NCI-H524 treated with DMSO at 0.1 percent for 48 hours (cell line): ENCODE data around the gene CIAPIN1.

Experiments
- DNase-seq: peaks from one replicate; lab custom pipeline; 2025; lab: John Stamatoyannopoulos, UW

Gene CIAPIN1

GRCh38 chr16:57476546-57477410 lies 29.6 kb upstream of the CIAPIN1 start:
- DNase-seq, result no peak

GRCh38 chr16:57475711-57476339 lies 28.6 kb upstream of the CIAPIN1 start:
- DNase-seq, result no peak

GRCh38 chr16:57474671-57475661 lies 27.8 kb upstream of the CIAPIN1 start:
- no peak for DNase-seq

- no peak for DNase-seq
Measured at GRCh38 chr16:57473906-57474305, 26.7 kb upstream of the CIAPIN1 start.

- DNase-seq, result no peak
Measured at GRCh38 chr16:57473176-57473840, 26.1 kb upstream of the CIAPIN1 start.

GRCh38 chr16:57472665-57473060 lies 25.5 kb upstream of the CIAPIN1 start:
- DNase-seq, result no peak

- no peak for DNase-seq
Measured at GRCh38 chr16:57471852-57472664, 24.9 kb upstream of the CIAPIN1 start.

- DNase-seq, result no peak
Measured at GRCh38 chr16:57471209-57471608, 24.0 kb upstream of the CIAPIN1 start.

GRCh38 chr16:57470711-57471110 lies 23.5 kb upstream of the CIAPIN1 start:
- DNase-seq, result no peak

GRCh38 chr16:57469917-57470470 lies 22.8 kb upstream of the CIAPIN1 start:
- DNase-seq, result no peak

GRCh38 chr16:57469046-57469445 lies 21.9 kb upstream of the CIAPIN1 start:
- no peak for DNase-seq

- no peak for DNase-seq
Measured at GRCh38 chr16:57468346-57468745, 21.2 kb upstream of the CIAPIN1 start.

GRCh38 chr16:57464523-57464922 lies 17.3 kb upstream of the CIAPIN1 start:
- no peak for DNase-seq

GRCh38 chr16:57462978-57463362 lies 15.8 kb upstream of the CIAPIN1 start:
- no peak for DNase-seq

GRCh38 chr16:57462209-57462977 lies 15.2 kb upstream of the CIAPIN1 start, which contains the start of gene POLR2C:
Gene POLR2C (plus strand): TSS chr16:57462679. CDS start chr16:57462725, 46 bp downstream.
- DNase-seq, result no peak

GRCh38 chr16:57452021-57452420 lies 4.8 kb upstream of the CIAPIN1 start:
- DNase-seq, result no peak

- no peak for DNase-seq
Measured at GRCh38 chr16:57446531-57447185, 527 bp downstream of the CIAPIN1 start.

GRCh38 chr16:57445510-57445909 lies 1.7 kb downstream of the CIAPIN1 start:
- no peak for DNase-seq

GRCh38 chr16:57444711-57445110 lies 2.5 kb downstream of the CIAPIN1 start:
- DNase-seq, result no peak
